HS-27A (cell line): ENCODE data around the gene ARSG.
"Not testable (repeated sequence)": the region's sequence is repeated elsewhere in the genome, so short reads cannot be mapped to it uniquely, and the experiment has no call there.

Experiments
- DNase-seq: peaks from one replicate; pipeline ENCODE4 v3.0.0-alpha.2; 2012; ENCODE audit warnings: low read depth, missing footprints

The ARSG gene

DNA sequence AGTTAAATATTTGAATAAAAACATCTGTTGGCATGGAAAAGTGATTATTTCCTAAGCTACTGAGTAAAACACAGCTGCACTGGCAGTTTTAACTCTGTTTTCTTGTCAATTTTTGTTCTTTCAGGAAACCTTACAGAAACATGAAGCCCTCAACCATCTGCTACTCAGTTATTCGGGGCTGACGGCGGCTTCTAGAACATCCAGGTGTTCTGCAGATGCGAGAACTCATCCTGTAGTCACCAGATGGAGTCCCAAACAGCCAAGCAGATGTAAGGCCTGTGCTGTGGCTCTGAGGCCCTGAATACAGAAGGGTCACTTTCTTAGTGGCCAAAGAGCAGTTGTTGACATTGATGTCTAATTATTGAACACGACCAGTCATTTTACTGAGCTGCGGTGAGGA, 15.5 kb downstream of the ARSG start:
- DNase-seq: no peak

GRCh38 chr17:68307443-68307842, 16.1 kb downstream of the ARSG start:
- no peak for DNase-seq

DNA sequence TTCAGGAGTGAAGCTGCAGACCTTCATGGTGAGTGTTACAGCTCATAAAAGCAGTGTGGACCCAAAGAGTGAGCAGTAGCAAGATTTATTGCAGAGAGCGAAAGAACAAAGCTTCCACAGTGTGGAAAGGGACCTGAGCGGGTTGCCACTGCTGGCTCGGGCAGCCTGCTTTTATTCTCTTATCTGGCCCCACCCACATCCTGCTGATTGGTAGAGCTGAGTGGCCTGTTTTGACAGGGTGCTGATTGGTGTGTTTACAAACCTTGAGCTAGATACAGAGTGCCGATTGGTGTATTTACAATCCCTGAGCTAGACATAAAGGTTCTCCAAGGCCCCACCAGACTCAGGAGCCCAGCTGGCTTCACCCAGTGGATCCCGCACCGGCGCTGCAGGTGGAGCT, 17.2 kb downstream of the ARSG start:
- not testable (repeated sequence) for DNase-seq

GRCh38 chr17:68309066-68309670, 17.9 kb downstream of the ARSG start:
- not testable (repeated sequence) for DNase-seq

GRCh38 chr17:68310152-68310551, 18.9 kb downstream of the ARSG start:
- DNase-seq: no peak

DNA sequence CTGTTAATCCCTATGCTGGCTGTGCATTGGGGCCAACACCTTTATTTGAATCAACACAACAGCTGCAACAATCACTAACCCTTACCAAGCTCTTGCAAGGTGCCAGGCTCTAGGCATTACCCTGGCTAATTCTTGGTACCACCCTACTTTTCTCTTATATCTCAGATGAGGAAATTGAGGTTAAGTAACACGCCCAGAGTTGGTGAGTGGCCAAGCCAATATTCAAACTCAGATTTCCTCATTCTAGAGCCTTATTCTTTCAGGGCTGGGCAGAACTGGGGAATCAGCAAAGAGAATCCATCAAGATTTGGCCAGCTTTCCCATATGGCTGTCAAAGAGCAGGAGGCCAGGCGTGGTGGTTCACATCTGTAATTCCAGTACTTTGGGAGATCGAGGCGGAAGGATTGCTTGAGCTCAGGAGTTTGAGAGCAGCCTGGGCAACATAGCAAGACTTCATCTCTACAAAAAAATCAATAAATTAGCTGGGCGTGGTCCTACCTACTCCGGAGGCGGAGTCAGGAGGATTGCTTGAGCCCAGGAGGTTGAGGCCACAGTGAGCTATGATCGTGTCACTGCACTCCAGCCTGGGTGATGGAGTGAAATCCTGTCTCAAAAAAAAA, 23.7 kb downstream of the ARSG start:
- no peak for DNase-seq

DNA sequence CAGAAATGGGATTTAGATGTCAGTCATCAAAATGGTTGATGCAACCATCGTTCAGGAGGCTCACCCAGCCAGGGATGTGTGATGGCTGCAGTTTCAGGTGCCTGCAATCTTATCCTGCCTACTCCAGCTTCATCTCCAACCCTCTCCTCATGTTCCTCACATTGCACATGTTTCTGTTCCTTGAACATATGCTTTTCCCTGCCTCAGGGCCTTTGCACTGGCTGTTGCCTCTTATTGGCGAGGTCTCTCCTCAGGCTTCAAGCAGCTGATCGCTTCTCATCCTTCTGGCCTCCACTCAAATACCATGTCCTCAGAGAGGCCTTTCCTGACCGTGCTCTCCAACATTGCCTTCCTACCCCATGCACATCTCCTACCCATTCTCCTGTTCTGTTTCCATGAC, 24.6 kb downstream of the ARSG start:
- no peak for DNase-seq

GRCh38 chr17:68317458-68317857, 26.2 kb downstream of the ARSG start:
- DNase-seq: no peak

DNA sequence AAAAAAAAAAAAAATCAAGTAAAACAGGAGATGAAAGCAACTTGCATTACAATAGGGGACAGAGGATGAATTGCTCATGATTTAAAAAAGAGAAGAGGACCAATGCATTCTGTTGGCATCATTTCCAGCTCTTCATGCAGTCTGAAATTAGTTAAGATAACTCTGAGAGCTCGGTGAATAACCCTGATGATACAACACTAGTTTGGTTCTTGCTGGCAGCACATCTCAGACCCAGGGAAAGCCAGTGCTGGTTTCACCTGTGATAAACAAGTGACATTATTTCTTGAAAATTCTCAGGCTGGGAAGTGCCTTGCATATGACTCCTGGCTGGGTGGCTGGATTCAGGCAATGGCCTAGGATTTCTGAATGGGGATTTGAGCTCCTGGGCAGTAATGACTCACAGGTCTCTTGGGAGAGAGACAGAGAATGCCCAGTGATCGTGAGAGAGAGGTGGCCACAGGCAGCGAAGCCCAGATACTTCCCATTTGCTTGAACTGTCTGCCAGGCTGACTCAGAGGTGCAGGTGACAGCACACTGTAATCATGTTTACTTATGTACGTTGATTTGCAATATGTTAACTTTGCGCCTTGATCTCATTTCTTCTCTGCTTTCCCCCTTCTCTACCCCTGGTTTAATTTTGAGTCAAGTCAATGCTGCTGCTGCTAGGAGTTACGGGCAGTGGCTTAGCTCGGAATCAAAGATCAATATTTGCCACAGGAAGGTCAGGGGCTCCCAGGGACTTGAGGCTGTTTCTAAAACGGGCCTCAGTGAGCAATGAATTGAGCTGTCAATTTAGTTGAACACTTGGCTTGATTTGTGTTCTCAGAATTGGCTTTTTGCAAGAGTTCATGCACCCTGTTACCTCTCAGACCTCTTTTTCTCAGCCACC, 27.1 kb downstream of the ARSG start:
- DNase-seq: peak; percentile 33

DNA sequence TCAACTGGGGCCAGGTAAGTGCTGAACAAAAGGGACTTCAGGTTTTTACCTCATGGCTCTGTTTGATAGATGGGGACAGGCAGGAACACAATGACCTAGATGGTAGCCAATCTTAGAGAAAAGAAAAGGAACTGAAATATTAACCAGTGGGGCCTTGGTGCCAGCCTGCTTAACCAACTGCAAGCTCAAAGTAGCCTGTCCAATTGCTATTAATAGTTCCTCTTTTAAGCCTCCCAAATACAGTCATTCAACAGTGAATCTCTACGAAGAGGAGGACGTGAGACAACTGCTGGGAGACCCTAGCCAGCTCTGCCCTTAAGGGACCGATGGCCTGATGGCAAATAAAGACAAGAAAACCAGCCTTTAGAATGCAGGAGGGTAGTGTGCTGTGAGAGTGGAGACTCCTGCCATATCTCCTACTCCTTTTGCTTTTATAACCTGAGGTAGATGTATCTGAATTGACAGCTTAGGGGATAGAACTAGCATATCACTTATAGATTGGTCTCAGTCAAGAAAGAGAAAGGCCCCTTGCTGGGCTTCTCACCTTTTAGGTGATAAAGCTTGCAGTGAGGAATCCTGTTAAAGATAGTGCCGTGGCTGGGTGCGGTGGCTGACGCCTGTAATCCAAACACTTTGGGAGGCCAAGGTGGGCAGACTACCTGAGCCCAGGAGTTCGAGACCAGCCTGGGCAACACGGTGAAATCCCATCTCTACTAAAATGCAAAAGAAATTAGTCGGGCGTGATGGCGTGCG, 28.3 kb downstream of the ARSG start:
- no peak for DNase-seq

- DNase-seq: no peak
Measured at GRCh38 chr17:68320311-68320865, 29.1 kb downstream of the ARSG start.

DNA sequence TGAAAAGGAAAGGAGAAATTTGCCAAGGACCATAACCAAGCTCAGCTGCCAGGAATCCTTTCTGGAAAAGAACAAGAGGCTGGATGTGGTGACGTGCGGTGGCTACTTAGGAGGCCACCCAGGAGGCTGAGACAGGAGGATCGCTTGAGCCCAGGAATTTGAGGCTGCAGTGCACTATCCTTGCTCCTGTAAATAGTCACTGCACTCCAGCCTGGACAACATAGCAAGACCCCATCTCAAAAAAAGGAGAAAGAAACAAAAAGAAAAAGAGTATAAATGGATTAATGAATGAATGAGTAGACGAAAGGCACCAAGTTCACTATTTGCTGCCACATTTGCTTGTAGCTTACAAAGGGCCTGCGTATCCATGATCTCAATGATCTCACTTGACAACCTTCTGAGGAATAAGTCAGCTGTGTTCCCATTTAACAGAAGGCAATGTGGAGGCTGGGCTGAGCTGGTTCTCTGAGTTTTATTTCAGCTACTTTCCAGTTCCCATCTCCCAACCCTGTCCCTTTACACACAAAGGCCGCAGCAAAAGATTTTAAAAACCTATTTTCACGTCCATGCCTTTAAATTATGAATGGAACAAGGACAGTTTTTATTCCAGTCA, 29.8 kb downstream of the ARSG start:
- no peak for DNase-seq

DNA sequence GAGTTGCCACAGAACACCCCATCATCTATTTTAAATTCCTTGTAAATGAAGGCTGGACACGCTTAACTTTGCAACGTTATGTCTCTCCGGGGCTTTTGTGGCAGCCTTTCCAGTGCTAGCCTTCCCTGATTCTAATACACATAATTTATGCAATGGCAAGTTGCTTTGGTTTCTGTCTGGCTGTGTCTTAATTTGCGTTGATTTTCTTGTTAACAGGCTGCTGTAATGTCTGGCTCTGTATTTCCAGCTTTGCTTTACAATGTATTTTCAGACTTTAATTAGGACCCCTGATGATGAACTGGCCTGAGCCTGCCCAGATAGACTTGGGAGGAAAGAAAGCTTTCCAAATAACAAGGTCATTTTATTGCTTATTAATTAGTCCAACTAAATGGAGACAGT, 30.3 kb downstream of the ARSG start:
- DNase-seq: no peak

- no peak for DNase-seq
Measured at GRCh38 chr17:68322630-68323029, 31.3 kb downstream of the ARSG start.

DNA sequence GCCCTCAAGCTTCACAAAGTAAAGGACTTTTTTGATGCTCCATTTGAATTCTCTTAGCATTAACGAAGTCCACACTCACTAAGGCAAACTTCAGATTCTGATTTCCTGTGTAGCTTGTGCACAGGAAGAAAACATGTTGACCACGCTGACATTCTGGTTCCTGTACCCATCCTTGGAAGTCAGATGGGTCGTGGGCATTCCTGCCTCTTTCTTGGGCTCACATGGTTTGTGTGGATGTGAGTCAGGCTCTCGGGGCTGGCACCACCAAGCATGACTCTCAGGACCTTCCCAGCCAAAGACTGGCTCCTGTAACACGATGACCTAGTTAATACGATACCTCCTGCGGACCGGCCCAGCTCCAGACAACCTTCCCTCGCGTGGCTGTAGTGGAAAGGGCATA, 32.8 kb downstream of the ARSG start:
- no peak for DNase-seq

GRCh38 chr17:68324654-68325336, 33.5 kb downstream of the ARSG start:
- DNase-seq: no peak

GRCh38 chr17:68325961-68326360, 34.7 kb downstream of the ARSG start:
- DNase-seq: no peak

- no peak for DNase-seq
Measured at GRCh38 chr17:68326681-68327080, 35.4 kb downstream of the ARSG start.

DNA sequence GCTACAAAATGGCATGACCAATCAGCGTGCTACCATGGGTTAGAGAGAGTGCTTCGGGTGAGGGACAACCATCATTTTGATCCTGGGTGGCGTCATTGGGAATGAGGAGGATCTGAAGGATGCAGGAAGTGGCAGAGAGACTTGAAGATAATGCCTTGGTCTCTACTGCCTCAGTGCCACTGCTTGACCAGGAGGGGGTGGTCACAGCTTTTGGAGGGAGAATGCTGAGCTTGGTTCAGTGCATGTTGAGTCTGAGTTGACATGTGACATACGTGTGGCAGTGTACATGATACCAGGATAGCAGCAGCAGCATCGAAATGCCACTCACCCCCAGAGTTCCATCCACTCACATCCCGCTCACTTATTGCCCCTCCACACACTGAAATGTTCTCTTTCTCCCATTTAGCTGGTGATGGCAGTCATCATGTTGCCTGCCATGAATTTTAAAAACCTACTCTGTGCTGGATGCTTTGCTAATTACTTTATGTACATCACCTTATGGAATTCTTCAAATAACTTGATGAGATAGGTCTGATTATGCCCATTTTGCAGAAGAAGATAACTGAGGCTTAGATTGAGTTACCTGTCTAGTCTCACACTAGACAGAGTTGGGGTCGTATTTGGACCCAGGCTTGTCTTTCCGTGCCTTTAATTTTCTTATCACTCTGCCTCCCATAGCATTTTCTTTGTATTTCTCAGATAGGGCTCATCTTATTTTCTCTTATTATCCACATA, 36.7 kb downstream of the ARSG start:
- DNase-seq: no peak

DNA sequence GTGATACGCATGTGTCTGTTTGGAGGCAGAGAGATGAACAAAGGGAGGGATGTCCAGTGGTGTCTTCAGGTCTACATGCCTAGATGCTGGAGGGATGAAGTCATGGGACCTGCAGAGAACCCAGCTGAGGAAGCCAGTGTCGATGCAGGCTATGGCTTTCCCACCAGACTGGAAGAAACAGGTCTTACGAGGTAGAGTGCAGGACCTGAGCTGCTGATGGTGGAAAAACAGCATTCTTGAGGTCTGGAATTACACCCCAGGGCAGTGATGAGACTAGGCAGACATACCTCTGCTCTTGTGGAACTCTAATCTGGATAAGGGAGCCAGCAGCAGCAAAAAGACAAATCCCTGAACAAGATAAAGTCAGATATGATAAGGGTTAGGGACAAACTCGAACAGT, 37.4 kb downstream of the ARSG start:
- no peak for DNase-seq
